ENCODE measurements around the gene DDX23. TPM values are rescaled to one million over a fixed set of nuclear protein-coding genes. Genes with fewer than 3 reads are reported as not detected.

Gene DDX23
- polyA plus RNA-seq, 2 of the 4 experiments (the other 2 are of a cell fraction), result 116 to 132 TPM

- FAIRE-seq (no peak), ATAC-seq (no peak), DNase-seq (ENCODE audit: low read depth in 1 of 2, low spot score in 1 of 2) (no peak)
- Histone ChIP-seq H3K9me3 (no peaks in the 10 kb centered on the region), H3K4me2 (no peak overlapping the region), H3K4me3 (no peak overlapping the region), H3K4me1 (peaks cover 3% of the 10 kb centered on the region), H3K27ac (no peak overlapping the region)
- ChIA-PET CTCF (interaction anchor here (0.7 to 18.3 kb wide), 3 partner anchors 13 to 62 kb away, joined by 4 to 265 read pairs (median 225); partner anchors contain the start of gene CACNB3), POLR2A (interaction anchor here (0.7 kb wide), 1 partner anchor 11 kb away, joined by 3 read pairs; no protein-coding TSS in a partner anchor)
- WGBS (ENCODE audit: missing lambda C conversion rate), result 81% methylated on average over 14 of the region's 14 CpGs
- TF ChIP-seq EHF (CRISPR knock-in tag; IDR thresholded peaks at IDR 0.05) (no peak), CBX2 (IDR thresholded peaks at IDR 0.05; ENCODE audit: borderline replicate concordance, low read depth) (no peak), ZSCAN20 (CRISPR knock-in tag; IDR thresholded peaks at IDR 0.05) (no peak), CHD2 (IDR thresholded peaks at IDR 0.05; ENCODE audit: low read length, partially characterized antibody) (no peak), PHF8 (IDR thresholded peaks at IDR 0.05; ENCODE audit: borderline replicate concordance, low read depth) (no peak), ZNF302 (CRISPR knock-in tag; IDR thresholded peaks at IDR 0.05) (no peak), POLR2AphosphoS2 (conservative IDR thresholded peaks at IDR 0.05; ENCODE audit: low read length) (no peak), RCOR1 (IDR thresholded peaks at IDR 0.05; ENCODE audit: low read depth, low read length) (no peak), MAZ (IDR thresholded peaks at IDR 0.05; ENCODE audit: borderline replicate concordance, low read depth, low read length) (no peak), CTCF (IDR thresholded peaks at IDR 0.05) (no peak), KDM5A (IDR thresholded peaks at IDR 0.05) (no peak), HES2 (IDR thresholded peaks at IDR 0.05) (no peak)
Observed at GRCh38 chr12:48800457-48800856, 51.5 kb downstream of the DDX23 start.

GRCh38 chr12:48796976-48797375, 55.0 kb downstream of the DDX23 start:
- no peak for FAIRE-seq

GRCh38 chr12:48795550-48796455, 56.2 kb downstream of the DDX23 start:
- Histone ChIP-seq H3K4me1 (peaks cover 9% of the 10 kb centered on the region), H3K4me2 (peak overlapping the region; percentile 48), H3K27ac (peak overlapping the region in 1 of 2 experiments; percentile 39; a peak in 1 of 6 replicates), H3K4me3 (no peak overlapping the region), H3K9me3 (no peaks in the 10 kb centered on the region)
- peak; percentile 96 to 99 for TF ChIP-seq RAD21 (conservative IDR thresholded peaks at IDR 0.05 in 1 of 2, IDR thresholded peaks at IDR 0.05 in 1 of 2)
- peak; percentile 94 for TF ChIP-seq CTCF (IDR thresholded peaks at IDR 0.05)
- TF ChIP-seq FOSL2 (IDR thresholded peaks at IDR 0.05), result no peak
- TF ChIP-seq FOSL2 (CRISPR knock-in tag; IDR thresholded peaks at IDR 0.05), result no peak
- TF ChIP-seq EHMT2 (IDR thresholded peaks at IDR 0.05; ENCODE audit: low read depth), result no peak
- TF ChIP-seq HOXB5 (CRISPR knock-in tag; IDR thresholded peaks at IDR 0.05), result no peak
- TF ChIP-seq RFX5 (IDR thresholded peaks at IDR 0.05), result 0 out of 2 replicates have a peak, but pooled peaks have one; percentile 16
- TF ChIP-seq PBX3 (IDR thresholded peaks at IDR 0.05), result no peak
- TF ChIP-seq SMC3 (IDR thresholded peaks at IDR 0.05), result peak; percentile 94
- ATAC-seq (peak; percentile 89 to 95), DNase-seq (ENCODE audit: low read depth in 1 of 2, low spot score in 1 of 2) (peak; percentile 87 to 96), FAIRE-seq (peak; percentile 84)
- CTCF ChIA-PET, result interaction anchor here (0.6 to 18.3 kb wide), 36 partner anchors 8 to 254 kb away, joined by 3 to 265 read pairs (median 4); partner anchors contain the start of genes CACNB3 and KANSL2
- 11% methylated on average over 12 of the region's 12 CpGs for WGBS (ENCODE audit: missing lambda C conversion rate)
- POLR2A ChIA-PET, result interaction anchor here (1.5 kb wide), 1 partner anchor 42 kb away, joined by 14 read pairs; no protein-coding TSS in a partner anchor

More at GRCh38 chr12:48796976-48797375, 55.0 kb downstream of the DDX23 start:
- TF ChIP-seq TFCP2L1 (CRISPR knock-in tag; IDR thresholded peaks at IDR 0.05), result no peak
- no peak for TF ChIP-seq RAD21 (conservative IDR thresholded peaks at IDR 0.05 in 1 of 2, IDR thresholded peaks at IDR 0.05 in 1 of 2)
- TF ChIP-seq CHD2 (IDR thresholded peaks at IDR 0.05; ENCODE audit: low read length, partially characterized antibody), result no peak
- no peak for TF ChIP-seq EP300 (IDR thresholded peaks at IDR 0.05)
- TF ChIP-seq FOSB (CRISPR knock-in tag; IDR thresholded peaks at IDR 0.05), result no peak
- H3K9me3 ChIP-seq, result no peaks in the 10 kb centered on the region
- DNase-seq (ENCODE audit: low read depth in 1 of 2, low spot score in 1 of 2) (no peak), ATAC-seq (no peak)
- H3K4me2 ChIP-seq, result no peak overlapping the region
- POLR2A ChIA-PET, result interaction anchor here (1.5 kb wide), 1 partner anchor 43 kb away, joined by 14 read pairs; no protein-coding TSS in a partner anchor
- H3K4me1 ChIP-seq, result peaks cover 9% of the 10 kb centered on the region
- 56% methylated on average over 3 of the region's 3 CpGs for WGBS (ENCODE audit: missing lambda C conversion rate)
- H3K4me3 ChIP-seq, result no peak overlapping the region
- CTCF ChIA-PET, result interaction anchor here (0.9 to 18.3 kb wide), 18 partner anchors 11 to 253 kb away, joined by 3 to 265 read pairs (median 8); partner anchors contain the start of gene CACNB3
- H3K27ac ChIP-seq, result no peak overlapping the region
